Gastrocnemius medialis (tissue), 4 donors: ENCODE data around the gene CLASP1.

Experiments used
- POLR2A ChIP-seq, 2 donors: fragments of 450-650 bp; IDR thresholded peaks; one replicate each; pipeline ENCODE4 v1.6.1; 2017; ENCODE audit warnings: antibody characterized with exemption in 2 of 2, mild to moderate bottlenecking in 2 of 2, moderate library complexity in 2 of 2
- TF ChIP-seq, protein P1 (sequence below), 5 experiments: fragments of 450-650 bp in 3 of 5; fragments of 200-600 bp in 2 of 5; sonication (generic) in 2 of 5; IDR thresholded peaks in 4 of 5; conservative IDR thresholded peaks in 1 of 5; 1 replicate in 4 of 5; 2 replicates in 1 of 5; pipeline ENCODE4 v1.5.1; 2016 to 2019; ENCODE audit warnings: antibody characterized with exemption in 5 of 5, mild to moderate bottlenecking in 3 of 5, moderate library complexity in 3 of 5

DNA sequence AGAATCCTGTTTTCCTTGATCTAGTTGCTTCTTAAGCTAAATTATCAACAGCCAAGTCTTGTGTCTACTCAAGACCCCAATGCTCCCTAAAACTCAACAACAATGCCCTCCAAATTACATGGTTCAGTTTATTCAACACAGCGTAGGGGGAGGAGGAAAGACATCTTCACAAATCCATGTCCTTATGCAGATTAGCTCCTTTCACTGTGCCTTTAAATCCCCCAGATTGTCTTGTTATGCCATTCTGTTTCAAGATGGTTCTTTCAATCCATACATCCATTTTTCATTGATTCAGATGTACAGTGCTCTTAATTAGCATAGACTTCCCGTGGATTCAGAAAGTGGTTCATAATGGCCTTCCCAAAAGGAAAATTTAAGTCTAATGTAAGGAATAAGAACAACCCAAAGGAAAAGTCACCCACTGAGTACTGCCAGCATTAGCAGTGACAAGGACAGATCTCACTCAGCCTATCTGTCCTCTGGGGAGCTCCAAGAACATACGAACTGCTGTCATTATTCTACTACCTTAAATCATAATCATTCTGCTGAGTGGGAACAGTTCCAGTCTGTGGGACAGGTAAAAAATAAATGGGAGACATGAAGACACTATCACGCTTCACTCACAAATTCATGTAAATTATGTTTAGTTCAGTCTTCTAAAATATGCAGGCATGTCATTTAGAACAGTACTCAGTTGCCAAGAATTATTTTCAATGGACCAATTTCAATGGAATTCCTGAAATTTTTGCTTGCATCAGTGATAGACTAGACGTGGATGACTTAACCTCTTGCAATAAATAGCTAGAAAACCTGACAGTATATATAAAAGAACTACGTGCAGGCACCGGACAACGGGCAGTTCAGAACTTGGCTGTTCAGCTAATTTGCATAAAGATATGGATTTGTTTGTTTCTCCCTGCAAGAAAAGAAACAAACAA is 177.5 kb downstream of the CLASP1 start:
- TF ChIP-seq, protein P1, sequence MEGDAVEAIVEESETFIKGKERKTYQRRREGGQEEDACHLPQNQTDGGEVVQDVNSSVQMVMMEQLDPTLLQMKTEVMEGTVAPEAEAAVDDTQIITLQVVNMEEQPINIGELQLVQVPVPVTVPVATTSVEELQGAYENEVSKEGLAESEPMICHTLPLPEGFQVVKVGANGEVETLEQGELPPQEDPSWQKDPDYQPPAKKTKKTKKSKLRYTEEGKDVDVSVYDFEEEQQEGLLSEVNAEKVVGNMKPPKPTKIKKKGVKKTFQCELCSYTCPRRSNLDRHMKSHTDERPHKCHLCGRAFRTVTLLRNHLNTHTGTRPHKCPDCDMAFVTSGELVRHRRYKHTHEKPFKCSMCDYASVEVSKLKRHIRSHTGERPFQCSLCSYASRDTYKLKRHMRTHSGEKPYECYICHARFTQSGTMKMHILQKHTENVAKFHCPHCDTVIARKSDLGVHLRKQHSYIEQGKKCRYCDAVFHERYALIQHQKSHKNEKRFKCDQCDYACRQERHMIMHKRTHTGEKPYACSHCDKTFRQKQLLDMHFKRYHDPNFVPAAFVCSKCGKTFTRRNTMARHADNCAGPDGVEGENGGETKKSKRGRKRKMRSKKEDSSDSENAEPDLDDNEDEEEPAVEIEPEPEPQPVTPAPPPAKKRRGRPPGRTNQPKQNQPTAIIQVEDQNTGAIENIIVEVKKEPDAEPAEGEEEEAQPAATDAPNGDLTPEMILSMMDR (IDR thresholded peaks at IDR 0.05 in 4 of 5, conservative IDR thresholded peaks at IDR 0.05 in 1 of 5) = no peak
- no peak for TF ChIP-seq POLR2A (IDR thresholded peaks at IDR 0.05)
